GM19238 (cell line): ENCODE data around the gene GIT1.

ENCODE experiments used
- DNase-seq: peaks from one replicate; pipeline ENCODE4 v3.0.0; 2011; ENCODE audit warnings: low spot score; ENCODE audit not compliant: insufficient read length

Gene GIT1

DNA sequence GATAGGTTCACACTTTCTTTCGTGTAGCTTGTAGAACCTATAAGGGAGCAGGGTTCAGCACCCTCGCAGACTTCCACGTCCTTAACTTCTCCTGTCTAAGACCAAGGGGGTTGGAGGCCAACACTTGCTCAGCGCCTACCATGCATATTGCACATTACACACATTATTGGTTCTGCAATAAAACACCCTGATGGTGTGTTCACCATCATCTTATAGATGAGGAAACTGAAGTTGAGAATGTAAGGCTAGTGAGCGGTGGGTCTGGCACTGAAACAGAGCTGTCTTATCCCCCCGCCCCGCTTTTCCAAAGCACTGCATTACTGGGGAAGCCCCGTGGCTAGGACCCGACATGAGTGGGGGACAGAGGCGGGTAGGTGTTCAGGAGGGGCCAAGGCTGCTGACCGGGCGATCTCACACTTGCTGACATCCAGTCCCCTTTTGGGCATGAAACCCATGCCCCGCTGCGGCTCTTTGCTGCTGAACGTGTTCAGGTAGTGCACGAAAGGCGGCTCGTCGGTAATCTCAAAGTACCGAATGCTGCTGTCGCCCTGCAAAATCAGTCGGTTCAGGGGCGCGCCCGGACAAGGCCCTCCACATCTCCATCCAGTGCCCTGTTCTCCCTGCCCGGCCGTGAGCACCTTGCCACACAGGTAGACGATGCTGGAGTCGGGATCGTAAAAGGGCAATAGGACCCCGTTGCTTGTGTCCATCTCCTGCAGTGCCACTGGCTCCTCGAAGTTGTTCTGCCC lies 27.0 kb upstream of the GIT1 start:
- no peak for DNase-seq

GRCh38 chr17:29615492-29616299 lies 26.2 kb upstream of the GIT1 start:
- peak; percentile 89 for DNase-seq

- no peak for DNase-seq
Measured at GRCh38 chr17:29615048-29615385, 25.6 kb upstream of the GIT1 start.

DNA sequence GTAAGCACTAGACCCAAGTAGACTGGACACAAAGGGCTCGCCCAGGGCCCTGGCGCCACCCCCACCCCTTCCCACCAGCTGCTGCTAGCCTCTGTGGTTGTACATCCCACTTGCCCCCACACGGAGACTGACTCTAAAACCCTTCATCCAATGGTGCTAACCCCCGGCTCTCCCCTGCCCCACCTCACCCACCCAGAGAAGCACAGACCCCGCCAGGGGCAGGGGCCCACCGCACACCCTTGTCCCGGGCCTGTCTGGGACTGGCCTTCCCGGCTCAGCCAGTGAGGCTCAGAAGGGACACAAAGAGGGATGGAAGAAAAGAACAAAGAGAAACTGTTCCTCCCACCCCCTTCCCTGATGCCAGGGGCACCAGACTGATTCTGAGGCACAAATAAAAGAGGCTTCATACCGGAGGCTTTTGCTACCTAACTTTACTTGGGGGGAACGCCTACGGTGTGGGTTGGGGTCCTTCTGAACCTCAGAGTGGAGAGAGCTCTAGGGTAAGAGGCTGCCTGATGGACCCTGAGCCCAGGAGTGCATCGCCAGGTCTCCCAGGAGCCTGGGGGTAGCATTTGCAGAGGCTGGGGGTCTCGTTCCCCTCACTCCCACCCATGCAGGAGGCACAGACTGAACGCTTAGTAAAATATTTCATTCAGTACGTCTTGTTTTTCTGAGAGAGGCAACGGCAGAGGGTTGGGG lies 25.1 kb upstream of the GIT1 start:
- DNase-seq, result no peak

DNA sequence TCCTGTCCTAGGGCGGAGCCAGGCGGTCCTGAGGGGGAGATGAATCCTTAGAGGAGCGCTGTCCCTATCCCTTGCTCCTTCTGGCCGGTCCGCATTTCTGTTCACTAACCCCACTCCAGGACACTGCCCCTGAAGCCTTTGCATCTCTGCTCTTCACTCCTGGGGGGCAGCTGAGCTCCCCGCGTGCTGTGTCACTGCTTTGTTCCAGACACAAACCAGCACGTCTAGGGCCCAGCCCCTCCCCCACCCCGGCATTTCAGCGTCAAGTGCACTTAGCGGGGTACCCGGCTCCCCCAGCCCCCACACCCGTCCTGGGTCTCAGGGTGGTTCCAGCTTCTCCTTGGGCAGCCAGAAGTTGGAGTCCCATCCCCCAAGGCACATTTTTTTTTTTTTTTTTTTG lies 24.4 kb upstream of the GIT1 start:
- no peak for DNase-seq

DNA sequence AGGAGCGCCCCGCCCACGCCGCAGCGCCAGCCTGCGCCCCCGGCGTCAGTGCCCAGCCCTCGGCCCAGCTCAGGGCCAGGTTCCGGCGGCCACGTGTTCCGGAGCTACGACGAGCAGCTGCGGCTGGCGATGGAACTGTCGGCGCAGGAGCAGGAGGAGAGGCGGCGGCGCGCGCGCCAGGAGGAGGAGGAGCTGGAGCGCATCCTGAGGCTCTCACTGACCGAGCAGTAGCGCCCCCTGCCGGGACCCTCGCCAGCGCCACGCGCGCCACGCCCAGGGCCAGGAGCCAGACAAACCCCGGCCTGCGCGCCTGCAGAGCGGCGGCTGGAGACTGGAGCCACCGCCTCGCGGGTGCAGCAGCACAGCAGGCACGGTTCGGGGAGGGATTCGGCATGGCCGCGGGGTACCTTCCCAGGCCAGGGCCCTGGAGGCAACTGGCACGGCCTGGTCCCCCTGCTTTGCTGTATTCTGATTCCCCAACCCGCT lies 23.9 kb upstream of the GIT1 start:
- DNase-seq, result no peak

GRCh38 chr17:29612404-29613280 lies 23.2 kb upstream of the GIT1 start:
- DNase-seq, result no peak

DNA sequence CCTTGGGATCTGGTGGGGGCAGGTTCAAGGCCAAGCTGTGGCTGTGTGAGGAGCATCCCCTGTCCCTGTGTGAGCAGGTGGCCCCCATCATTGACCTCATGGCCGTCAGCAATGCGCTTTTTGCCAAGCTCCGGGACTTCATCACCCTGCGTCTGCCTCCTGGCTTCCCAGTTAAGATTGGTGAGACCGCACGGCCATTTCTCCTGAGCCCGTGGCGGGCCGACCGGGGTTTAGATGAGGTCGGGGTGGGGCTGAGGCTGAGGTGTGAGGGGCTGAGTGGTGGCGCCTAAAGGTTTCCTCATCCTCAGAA lies 22.6 kb upstream of the GIT1 start:
- no peak for DNase-seq

DNA sequence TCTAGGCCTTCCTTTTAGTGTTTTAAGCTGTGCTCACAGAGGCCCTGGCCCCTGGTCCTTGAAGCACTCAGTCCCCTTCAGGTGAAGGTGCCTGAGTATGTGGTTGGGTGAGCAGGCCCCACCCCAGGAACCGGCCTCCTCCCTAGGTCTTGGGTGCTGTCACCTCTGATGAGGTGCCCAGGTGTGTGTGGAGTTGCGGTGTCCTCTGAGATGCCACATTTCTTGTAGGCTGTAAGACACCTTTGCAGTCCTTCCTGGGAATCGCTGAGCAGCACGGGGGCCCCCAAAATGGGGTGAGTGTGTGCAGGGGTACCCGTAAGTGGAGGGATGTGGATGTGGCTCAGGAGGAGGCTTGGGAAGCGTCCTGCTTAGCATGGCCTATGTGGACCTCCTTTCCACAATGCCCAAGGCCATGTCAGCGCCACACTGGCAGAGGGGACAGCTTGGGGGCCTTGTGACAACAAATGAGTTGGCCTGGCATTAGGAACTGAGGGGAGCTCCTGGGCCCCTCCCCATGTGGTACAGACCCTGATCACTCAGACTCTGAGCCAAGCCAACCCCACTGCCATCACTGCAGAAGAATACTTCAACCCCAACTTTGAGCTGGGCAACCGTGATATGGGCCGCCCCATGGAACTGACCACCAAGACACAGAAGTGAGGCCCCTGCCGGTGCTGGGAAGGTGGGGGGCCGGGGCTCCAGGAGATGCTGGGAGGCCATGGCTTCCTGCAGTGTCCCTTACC lies 22.1 kb upstream of the GIT1 start:
- DNase-seq, result no peak

- no peak for DNase-seq
Measured at GRCh38 chr17:29610395-29610794, 20.9 kb upstream of the GIT1 start.

DNA sequence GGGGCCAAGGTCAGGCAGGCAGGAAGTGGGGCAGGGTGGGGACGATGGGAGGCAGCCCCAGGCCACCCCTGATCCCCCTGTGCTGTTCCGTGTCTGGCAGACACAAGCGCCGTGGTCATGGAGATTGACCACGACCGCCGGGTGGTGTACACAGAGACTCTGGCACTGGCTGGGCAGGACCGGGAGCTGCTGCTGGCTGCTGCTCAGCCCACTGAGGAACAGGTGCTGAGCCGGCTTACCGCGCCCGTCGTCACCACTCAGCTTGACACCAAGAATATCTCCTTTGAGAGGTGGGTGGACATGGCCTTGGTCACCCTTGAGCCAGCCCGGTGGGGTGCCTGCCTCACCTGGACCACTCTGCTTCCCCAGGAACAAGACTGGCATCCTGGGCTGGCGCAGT lies 19.5 kb upstream of the GIT1 start:
- DNase-seq, result no peak

DNA sequence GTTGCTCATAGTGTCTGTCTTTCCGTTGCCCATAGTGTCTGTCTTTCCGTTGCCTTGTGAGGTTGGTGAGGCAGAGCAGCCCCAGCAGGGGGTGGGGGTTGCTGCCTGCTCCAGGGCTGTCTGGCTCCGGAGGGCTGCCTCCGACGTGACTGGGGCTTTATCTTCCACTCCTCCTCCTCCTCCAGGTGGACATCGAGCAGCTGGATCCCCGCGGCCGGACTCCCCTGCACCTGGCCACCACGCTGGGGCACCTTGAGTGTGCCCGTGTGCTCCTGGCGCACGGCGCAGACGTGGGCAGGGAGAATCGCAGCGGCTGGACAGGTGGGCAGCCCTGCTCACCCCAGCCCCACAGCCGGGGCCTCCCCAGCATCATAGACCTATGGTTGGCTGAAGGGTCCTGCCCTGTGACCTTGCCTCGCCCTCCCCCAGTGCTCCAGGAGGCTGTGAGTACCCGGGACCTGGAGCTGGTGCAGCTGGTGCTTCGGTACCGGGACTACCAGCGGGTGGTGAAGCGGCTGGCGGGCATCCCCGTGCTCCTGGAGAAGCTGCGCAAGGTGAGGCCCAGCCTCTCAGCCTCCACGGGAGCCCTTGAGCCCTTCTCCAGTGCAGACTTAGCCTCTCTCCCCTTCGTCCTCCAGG lies 18.2 kb upstream of the GIT1 start:
- DNase-seq, result no peak

DNA sequence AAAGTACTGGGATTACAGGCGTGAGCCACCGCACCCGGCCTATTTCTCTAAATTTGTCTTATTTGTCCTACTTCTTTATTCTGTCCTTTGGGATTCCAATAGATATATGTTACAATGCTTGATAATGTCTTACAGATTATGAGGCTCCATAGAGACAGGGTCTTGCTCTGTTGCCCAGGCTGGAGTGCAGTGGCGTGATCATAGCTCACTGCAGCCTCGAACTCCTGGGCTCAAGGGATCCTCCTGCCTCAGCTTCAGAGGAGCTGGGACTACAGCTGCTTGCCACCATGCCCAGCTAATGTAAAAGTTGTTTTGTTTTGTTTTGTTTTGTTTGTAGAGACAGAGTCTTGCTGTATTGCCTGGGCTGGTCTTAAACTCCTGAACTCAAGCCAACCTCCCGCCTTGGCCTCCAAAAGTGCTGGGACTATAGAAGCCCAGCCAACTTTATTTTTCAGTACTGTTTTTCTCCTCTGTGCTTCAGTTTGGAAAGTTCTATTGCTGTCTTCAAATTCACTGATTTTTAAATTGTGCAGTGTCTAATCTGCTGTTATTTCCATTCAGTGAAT lies 13.7 kb upstream of the GIT1 start:
- DNase-seq, result no peak

- no peak for DNase-seq
Measured at GRCh38 chr17:29597361-29598172, 8.1 kb upstream of the GIT1 start.

- DNase-seq, result no peak
Measured at GRCh38 chr17:29596811-29597210, 7.4 kb upstream of the GIT1 start.

DNA sequence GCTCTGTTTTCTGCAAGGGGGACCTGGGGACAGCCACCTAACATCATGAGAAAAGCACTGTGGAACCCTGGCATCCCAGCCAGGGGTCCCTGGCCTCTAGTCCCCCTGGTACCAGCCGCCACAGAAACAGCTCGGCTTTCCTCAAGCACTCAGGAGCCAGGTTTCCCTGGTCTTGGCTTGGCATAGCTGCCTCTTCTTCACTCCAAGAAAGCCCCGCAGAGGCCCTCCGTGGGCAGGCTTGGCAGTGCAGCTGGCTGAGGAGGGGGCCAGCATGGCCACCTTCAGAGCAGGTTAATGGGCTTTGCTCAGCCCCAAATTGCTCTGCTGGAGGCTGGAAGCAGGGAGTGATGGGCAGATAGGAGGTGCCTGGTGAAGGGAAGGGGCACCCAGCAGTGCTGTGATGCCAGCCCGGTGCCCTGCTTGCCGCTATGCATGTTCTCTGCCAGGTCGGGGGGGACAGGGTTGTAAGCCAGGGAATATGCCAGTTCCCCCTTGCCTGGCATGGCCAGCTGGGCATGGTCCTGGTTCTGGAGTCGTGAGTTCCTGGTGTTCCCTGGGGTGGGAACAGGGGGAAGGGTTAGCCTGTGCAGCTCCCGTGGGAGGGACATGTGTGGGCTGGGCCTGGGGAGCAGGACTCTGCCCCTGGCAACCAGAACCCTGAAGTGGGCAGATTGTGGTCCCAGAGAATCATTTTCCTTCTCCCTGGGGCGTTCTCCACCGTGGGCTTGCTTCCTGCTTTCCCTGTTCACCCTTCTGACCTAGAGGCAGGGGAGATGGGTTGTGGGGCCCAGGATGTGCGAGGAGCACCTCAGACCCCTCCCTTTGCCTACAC lies 6.7 kb upstream of the GIT1 start:
- no peak for DNase-seq

- DNase-seq, result no peak
Measured at GRCh38 chr17:29595107-29595942, 5.9 kb upstream of the GIT1 start.
